Measurements from ENCODE around the gene TRABD2A. TPM values are rescaled to one million over a fixed set of nuclear protein-coding genes. Genes with fewer than 3 reads are reported as not detected.

TRABD2A gene
- total and polyA plus RNA-seq, 2 donors: 1.6 to 13.8 TPM

DNA sequence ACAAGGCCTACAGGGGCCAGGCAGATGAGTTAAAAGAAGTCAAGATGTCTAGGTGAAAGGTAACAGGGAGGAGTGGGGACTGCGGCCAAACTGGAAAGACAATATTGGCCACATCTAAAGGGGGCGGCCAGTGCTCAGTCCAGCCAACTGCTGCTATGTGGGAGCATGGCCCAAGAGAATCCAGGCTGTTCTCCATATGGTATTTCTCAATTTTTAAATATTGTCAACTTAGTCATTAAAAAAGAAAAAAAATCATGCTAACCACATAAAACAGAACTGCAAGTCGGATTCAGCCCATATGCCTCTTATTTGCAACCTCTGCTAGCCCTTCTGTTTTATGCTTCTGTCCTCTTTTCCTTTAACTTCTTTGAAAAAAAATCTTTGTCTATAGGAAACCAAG, 14.8 kb downstream of the TRABD2A start:
- 87% methylated on average over 3 of the region's 3 CpGs for WGBS

DNA sequence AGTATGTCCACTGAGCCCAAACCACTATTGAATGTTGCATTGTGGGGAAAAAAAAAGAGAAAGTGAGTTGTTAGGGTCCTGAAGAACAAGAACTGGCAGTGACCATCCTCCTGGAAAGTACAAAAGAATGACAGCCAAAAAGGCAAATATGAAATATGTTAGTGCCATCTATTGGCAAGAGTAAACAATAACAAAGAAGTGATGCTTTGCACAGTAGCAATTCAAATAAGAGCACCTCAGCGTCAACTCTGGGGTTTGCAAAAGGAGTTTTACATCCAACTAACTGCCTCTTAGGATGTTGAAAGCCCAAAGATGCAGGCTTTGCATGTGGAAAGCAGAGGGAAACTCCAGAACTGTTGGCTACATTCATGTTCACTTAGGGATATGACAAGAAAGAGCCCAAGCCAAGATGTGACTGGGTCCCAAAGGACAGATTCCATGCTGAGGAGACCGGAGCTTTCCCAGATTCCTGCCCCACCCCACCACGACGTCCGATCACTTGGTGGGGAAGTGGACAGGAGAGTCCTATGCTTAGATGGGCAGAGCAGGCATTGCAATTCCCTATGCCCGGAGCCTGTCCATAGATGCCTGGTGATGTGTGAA, 15.6 kb downstream of the TRABD2A start:
- H3K9me3 ChIP-seq (ENCODE audit: control insufficient read depth in 2 of 2, insufficient read depth in 1 of 2, low read length in 1 of 2): no peaks in the 10 kb centered on the region
- no peaks in the 10 kb centered on the region for H3K36me3 ChIP-seq (ENCODE audit: control insufficient read depth in 2 of 2, insufficient read depth in 2 of 2, low read length in 1 of 2)
- DNase-seq (ENCODE audit: low read depth in 6 of 9, low spot score in 9 of 9): peak in 1 of 9 donors; percentile 56
- H3K4me3 ChIP-seq (ENCODE audit: low read length in 2 of 2): no peak overlapping the region
- H3K27me3 ChIP-seq (ENCODE audit: control insufficient read depth in 2 of 2, insufficient read depth in 1 of 2, low read length in 1 of 2): no peaks in the 10 kb centered on the region
- 84% methylated on average over 6 of the region's 6 CpGs for WGBS
- H3K4me1 ChIP-seq (ENCODE audit: control insufficient read depth in 2 of 2, insufficient read depth in 2 of 2, low read length in 2 of 2): peaks cover 0 to 7% of the 10 kb centered on the region in 2 donors
- H3K27ac ChIP-seq (ENCODE audit: low read depth in 1 of 2, low read length in 1 of 2): no peak overlapping the region

More for the DNA sequence above, 14.8 kb downstream of the TRABD2A start:
- no peak for DNase-seq (ENCODE audit: low read depth in 6 of 9, low spot score in 9 of 9)
- Histone ChIP-seq H3K4me3 (ENCODE audit: low read length in 2 of 2) (no peak overlapping the region), H3K9me3 (ENCODE audit: control insufficient read depth in 2 of 2, insufficient read depth in 1 of 2, low read length in 1 of 2) (no peaks in the 10 kb centered on the region), H3K27ac (ENCODE audit: low read depth in 1 of 2, low read length in 1 of 2) (no peak overlapping the region), H3K36me3 (ENCODE audit: control insufficient read depth in 2 of 2, insufficient read depth in 2 of 2, low read length in 1 of 2) (no peaks in the 10 kb centered on the region), H3K27me3 (ENCODE audit: control insufficient read depth in 2 of 2, insufficient read depth in 1 of 2, low read length in 1 of 2) (no peaks in the 10 kb centered on the region), H3K4me1 (ENCODE audit: control insufficient read depth in 2 of 2, insufficient read depth in 2 of 2, low read length in 2 of 2) (peaks cover 0 to 7% of the 10 kb centered on the region in 2 donors)

DNA sequence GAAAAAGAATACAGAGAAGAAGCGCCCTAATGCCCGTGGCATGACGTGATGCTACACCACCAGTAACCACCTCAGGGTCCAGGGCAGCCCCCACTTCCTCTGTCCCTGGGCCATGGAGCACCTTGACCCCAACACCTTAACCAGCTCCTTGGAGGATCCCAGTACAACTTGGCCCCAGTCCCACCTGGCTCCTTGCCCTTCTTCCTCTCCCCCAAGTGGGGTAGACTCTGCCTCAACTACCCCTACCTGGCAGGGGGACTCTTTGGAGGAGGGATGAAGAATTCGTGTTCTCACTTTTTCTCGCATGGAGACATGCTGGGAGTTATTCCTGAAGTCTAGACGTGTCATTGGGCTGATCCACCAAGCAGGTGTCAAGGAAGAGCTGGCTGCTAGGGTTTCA, 18.9 kb downstream of the TRABD2A start:
- no peak overlapping the region for H3K27ac ChIP-seq (ENCODE audit: low read depth in 1 of 2, low read length in 1 of 2)
- 97% methylated on average over 6 of the region's 6 CpGs for WGBS
- DNase-seq (ENCODE audit: low read depth in 6 of 9, low spot score in 9 of 9): no peak

DNA sequence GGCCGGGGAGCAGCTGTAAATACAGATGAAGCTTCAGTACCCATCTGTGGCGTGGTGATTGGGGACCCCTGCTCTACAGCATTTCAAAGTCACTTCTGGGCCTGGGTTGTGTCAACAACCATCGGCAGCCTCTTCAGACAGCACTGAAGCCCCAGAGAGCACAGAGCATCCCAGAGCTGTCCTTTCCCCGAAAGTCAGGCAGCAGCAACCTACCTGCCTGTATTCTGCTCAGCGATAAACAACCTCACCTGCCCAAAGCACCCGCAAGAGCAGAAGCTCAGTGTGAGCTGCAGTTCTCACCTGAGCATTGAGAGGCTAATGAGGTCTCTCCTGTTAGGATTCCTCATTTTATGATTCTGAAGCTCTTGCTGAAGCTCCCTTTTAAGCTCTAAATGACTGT, 19.3 kb downstream of the TRABD2A start:
- Histone ChIP-seq H3K4me1 (ENCODE audit: control insufficient read depth in 2 of 2, insufficient read depth in 2 of 2, low read length in 2 of 2) (peaks cover 0 to 11% of the 10 kb centered on the region in 2 donors), H3K9me3 (ENCODE audit: control insufficient read depth in 2 of 2, insufficient read depth in 1 of 2, low read length in 1 of 2) (no peaks in the 10 kb centered on the region), H3K4me3 (ENCODE audit: low read length in 2 of 2) (no peak overlapping the region), H3K27me3 (ENCODE audit: control insufficient read depth in 2 of 2, insufficient read depth in 1 of 2, low read length in 1 of 2) (no peaks in the 10 kb centered on the region), H3K36me3 (ENCODE audit: control insufficient read depth in 2 of 2, insufficient read depth in 2 of 2, low read length in 1 of 2) (no peaks in the 10 kb centered on the region), H3K27ac (ENCODE audit: low read depth in 1 of 2, low read length in 1 of 2) (peak overlapping the region in 1 of 2 donors; percentile 15)
- DNase-seq (ENCODE audit: low read depth in 6 of 9, low spot score in 9 of 9): no peak
- 92% methylated on average over 6 of the region's 6 CpGs for WGBS

More for the DNA sequence above, 18.9 kb downstream of the TRABD2A start:
- H3K9me3 ChIP-seq (ENCODE audit: control insufficient read depth in 2 of 2, insufficient read depth in 1 of 2, low read length in 1 of 2): no peaks in the 10 kb centered on the region
- no peaks in the 10 kb centered on the region for H3K27me3 ChIP-seq (ENCODE audit: control insufficient read depth in 2 of 2, insufficient read depth in 1 of 2, low read length in 1 of 2)
- H3K36me3 ChIP-seq (ENCODE audit: control insufficient read depth in 2 of 2, insufficient read depth in 2 of 2, low read length in 1 of 2): no peaks in the 10 kb centered on the region
- H3K4me1 ChIP-seq (ENCODE audit: control insufficient read depth in 2 of 2, insufficient read depth in 2 of 2, low read length in 2 of 2): peaks cover 0 to 7% of the 10 kb centered on the region in 2 donors
- H3K4me3 ChIP-seq (ENCODE audit: low read length in 2 of 2): no peak overlapping the region

DNA sequence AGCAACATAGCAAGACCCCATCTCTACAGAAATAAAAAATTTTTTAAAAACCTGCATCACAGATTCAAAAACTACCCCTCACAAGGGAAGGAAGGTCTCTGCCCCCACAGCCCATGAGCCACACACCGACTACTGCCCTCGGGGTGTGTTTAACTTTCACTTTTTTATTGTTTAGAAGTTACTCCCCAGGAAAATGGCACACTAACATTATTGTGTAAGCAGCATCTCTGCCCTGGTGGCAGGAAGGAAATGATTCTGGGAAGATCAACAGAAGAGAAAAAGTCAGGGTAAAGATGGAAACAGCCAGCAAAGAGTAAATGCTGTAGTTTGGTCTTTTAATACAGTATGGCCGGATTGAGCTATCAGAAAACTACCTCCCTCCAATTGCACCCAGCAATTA, 21.9 kb downstream of the TRABD2A start:
- H3K27me3 ChIP-seq (ENCODE audit: control insufficient read depth in 2 of 2, insufficient read depth in 1 of 2, low read length in 1 of 2): no peaks in the 10 kb centered on the region
- peaks cover 0 to 8% of the 10 kb centered on the region in 2 donors for H3K4me1 ChIP-seq (ENCODE audit: control insufficient read depth in 2 of 2, insufficient read depth in 2 of 2, low read length in 2 of 2)
- no peak overlapping the region for H3K4me3 ChIP-seq (ENCODE audit: low read length in 2 of 2)
- peak overlapping the region in 1 of 2 donors; percentile 43 for H3K27ac ChIP-seq (ENCODE audit: low read depth in 1 of 2, low read length in 1 of 2)
- DNase-seq (ENCODE audit: low read depth in 6 of 9, low spot score in 9 of 9): no peak
- no peaks in the 10 kb centered on the region for H3K9me3 ChIP-seq (ENCODE audit: control insufficient read depth in 2 of 2, insufficient read depth in 1 of 2, low read length in 1 of 2)
- WGBS: 62% methylated on average over 3 of the region's 3 CpGs
- no peaks in the 10 kb centered on the region for H3K36me3 ChIP-seq (ENCODE audit: control insufficient read depth in 2 of 2, insufficient read depth in 2 of 2, low read length in 1 of 2)

DNA sequence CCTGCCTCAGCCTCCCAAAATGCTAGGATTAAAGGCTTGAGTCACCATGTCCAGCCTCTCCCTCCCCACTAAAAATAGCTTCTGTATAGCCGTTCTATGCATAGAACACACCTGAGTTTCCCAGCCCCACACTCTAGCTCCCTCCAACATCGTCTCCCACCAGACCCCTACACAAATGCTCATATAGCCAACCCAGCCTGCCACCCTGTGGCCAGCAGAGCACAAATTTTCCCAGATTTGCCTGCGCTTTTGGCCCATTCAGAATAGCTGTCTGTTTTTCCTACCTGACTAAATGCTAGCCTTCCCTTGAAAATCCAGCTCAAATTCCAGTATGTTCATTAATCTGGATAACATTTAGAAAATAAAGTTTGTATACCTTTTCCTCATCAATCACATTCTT, 22.8 kb downstream of the TRABD2A start:
- WGBS: 82% methylated on average over 3 of the region's 3 CpGs
- no peaks in the 10 kb centered on the region for H3K27me3 ChIP-seq (ENCODE audit: control insufficient read depth in 2 of 2, insufficient read depth in 1 of 2, low read length in 1 of 2)
- no peaks in the 10 kb centered on the region for H3K36me3 ChIP-seq (ENCODE audit: control insufficient read depth in 2 of 2, insufficient read depth in 2 of 2, low read length in 1 of 2)
- peaks cover 0 to 8% of the 10 kb centered on the region in 2 donors for H3K4me1 ChIP-seq (ENCODE audit: control insufficient read depth in 2 of 2, insufficient read depth in 2 of 2, low read length in 2 of 2)
- H3K9me3 ChIP-seq (ENCODE audit: control insufficient read depth in 2 of 2, insufficient read depth in 1 of 2, low read length in 1 of 2): no peaks in the 10 kb centered on the region
- no peak overlapping the region for H3K4me3 ChIP-seq (ENCODE audit: low read length in 2 of 2)
- no peak for DNase-seq (ENCODE audit: low read depth in 6 of 9, low spot score in 9 of 9)
- H3K27ac ChIP-seq (ENCODE audit: low read depth in 1 of 2, low read length in 1 of 2): no peak overlapping the region

DNA sequence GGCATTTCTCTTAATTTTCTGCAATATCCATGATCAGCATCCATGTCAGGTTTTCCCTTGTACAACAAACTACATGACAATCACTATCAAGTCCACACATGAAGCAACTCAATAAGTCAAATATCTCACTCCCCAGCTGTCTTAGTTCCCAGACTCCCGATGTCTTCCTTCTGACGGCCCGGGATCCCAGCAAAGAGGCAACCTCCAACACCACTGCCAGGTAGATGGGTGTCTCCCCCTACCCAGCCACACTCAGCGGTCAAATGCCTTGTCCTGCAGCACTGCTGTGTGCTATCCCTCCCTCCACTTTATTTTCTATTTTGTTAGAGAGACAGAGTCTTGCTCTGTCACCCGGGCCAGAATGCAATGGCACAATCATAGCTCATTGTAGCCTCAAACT, 23.3 kb downstream of the TRABD2A start:
- Histone ChIP-seq H3K27ac (ENCODE audit: low read depth in 1 of 2, low read length in 1 of 2) (no peak overlapping the region), H3K36me3 (ENCODE audit: control insufficient read depth in 2 of 2, insufficient read depth in 2 of 2, low read length in 1 of 2) (no peaks in the 10 kb centered on the region), H3K9me3 (ENCODE audit: control insufficient read depth in 2 of 2, insufficient read depth in 1 of 2, low read length in 1 of 2) (no peaks in the 10 kb centered on the region), H3K4me3 (ENCODE audit: low read length in 2 of 2) (no peak overlapping the region), H3K27me3 (ENCODE audit: control insufficient read depth in 2 of 2, insufficient read depth in 1 of 2, low read length in 1 of 2) (no peaks in the 10 kb centered on the region), H3K4me1 (ENCODE audit: control insufficient read depth in 2 of 2, insufficient read depth in 2 of 2, low read length in 2 of 2) (peaks cover 0 to 8% of the 10 kb centered on the region in 2 donors)
- DNase-seq (ENCODE audit: low read depth in 6 of 9, low spot score in 9 of 9): no peak
- 95% methylated on average over 5 of the region's 5 CpGs for WGBS

DNA sequence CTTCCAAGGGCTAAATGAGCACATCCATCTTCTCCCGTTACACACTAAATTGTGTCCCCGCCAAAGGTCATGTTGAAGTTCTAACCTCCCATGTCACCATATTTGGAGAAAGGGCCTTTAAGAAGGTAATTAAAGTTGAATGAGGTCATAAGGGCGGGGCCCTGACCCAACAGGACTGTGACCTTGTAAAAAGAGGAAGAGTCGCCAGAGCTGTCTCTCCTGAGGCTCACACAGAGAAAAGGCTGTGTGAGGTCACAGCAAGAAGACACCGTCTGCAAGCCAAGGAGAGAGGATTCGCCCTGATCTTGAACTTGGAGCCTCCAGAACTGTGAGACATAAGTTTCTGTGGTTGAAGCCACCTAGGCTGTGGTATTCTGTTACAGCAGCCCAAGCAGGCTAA, 24.1 kb downstream of the TRABD2A start:
- no peak for DNase-seq (ENCODE audit: low read depth in 6 of 9, low spot score in 9 of 9)
- 82% methylated on average over 6 of the region's 6 CpGs for WGBS
- H3K36me3 ChIP-seq (ENCODE audit: control insufficient read depth in 2 of 2, insufficient read depth in 2 of 2, low read length in 1 of 2): no peaks in the 10 kb centered on the region
- H3K27ac ChIP-seq (ENCODE audit: low read depth in 1 of 2, low read length in 1 of 2): peak overlapping the region in 1 of 2 donors; percentile 67
- no peaks in the 10 kb centered on the region for H3K9me3 ChIP-seq (ENCODE audit: control insufficient read depth in 2 of 2, insufficient read depth in 1 of 2, low read length in 1 of 2)
- H3K4me1 ChIP-seq (ENCODE audit: control insufficient read depth in 2 of 2, insufficient read depth in 2 of 2, low read length in 2 of 2): peaks cover 4 to 8% of the 10 kb centered on the region in 2 donors
- H3K27me3 ChIP-seq (ENCODE audit: control insufficient read depth in 2 of 2, insufficient read depth in 1 of 2, low read length in 1 of 2): no peaks in the 10 kb centered on the region
- no peak overlapping the region for H3K4me3 ChIP-seq (ENCODE audit: low read length in 2 of 2)

DNA sequence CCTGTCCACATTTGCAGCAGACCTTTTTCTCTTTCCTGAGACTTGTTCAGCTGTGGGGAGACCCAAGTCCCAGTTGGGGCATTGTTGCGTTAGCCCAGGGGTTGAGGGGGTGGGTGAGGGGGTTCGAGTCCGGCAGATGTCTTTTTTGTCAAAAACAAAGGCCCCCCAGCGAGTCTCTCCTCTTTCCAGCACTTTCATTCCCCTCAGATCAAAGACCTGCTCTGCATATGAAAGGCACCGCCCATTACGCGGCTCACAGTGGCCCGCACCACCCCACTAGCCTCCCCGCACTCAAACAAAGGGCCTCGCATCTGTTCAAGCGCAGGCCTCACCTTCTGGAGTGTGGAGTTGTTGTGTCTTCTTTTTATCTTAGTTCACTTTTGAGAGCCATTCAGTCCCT, 25.2 kb downstream of the TRABD2A start:
- no peak for DNase-seq (ENCODE audit: low read depth in 6 of 9, low spot score in 9 of 9)
- WGBS: 87% methylated on average over 11 of the region's 11 CpGs
- H3K27me3 ChIP-seq (ENCODE audit: control insufficient read depth in 2 of 2, insufficient read depth in 1 of 2, low read length in 1 of 2): no peaks in the 10 kb centered on the region

More for the DNA sequence above, 25.2 kb downstream of the TRABD2A start:
- peak overlapping the region in 1 of 2 donors; percentile 50 for H3K27ac ChIP-seq (ENCODE audit: low read depth in 1 of 2, low read length in 1 of 2)
- H3K4me3 ChIP-seq (ENCODE audit: low read length in 2 of 2): no peak overlapping the region
- no peaks in the 10 kb centered on the region for H3K9me3 ChIP-seq (ENCODE audit: control insufficient read depth in 2 of 2, insufficient read depth in 1 of 2, low read length in 1 of 2)
- no peaks in the 10 kb centered on the region for H3K36me3 ChIP-seq (ENCODE audit: control insufficient read depth in 2 of 2, insufficient read depth in 2 of 2, low read length in 1 of 2)
- peaks cover 4 to 8% of the 10 kb centered on the region in 2 donors for H3K4me1 ChIP-seq (ENCODE audit: control insufficient read depth in 2 of 2, insufficient read depth in 2 of 2, low read length in 2 of 2)

Measured in thymus (tissue), 11 donors.